Transverse colon (tissue), 4 donors: ENCODE data around the gene HRH4.

ENCODE experiments used
- CTCF ChIP-seq, 5 experiments: fragments of 200-600 bp in 3 of 5; fragments of 450-650 bp in 2 of 5; sonication (generic) in 3 of 5; IDR thresholded peaks; 1 replicate in 2 of 5; 2 replicates in 3 of 5; pipeline ENCODE4 v1.5.1; 2016 to 2017; ENCODE audit warnings: antibody characterized with exemption in 5 of 5, inconsistent platforms in 3 of 5, mild to moderate bottlenecking in 2 of 5, moderate library complexity in 1 of 5
- EP300 ChIP-seq: sonication (generic); formaldehyde crosslinking; IDR thresholded peaks from one replicate; pipeline ENCODE4 v1.6.1; 2017; ENCODE audit warnings: antibody characterized with exemption, low read depth
- POLR2A ChIP-seq: fragments of 450-650 bp; IDR thresholded peaks from one replicate; pipeline ENCODE4 v1.6.1; 2016; ENCODE audit warnings: antibody characterized with exemption, mild to moderate bottlenecking, moderate library complexity
- POLR2AphosphoS5 ChIP-seq, 3 donors: sonication (generic); formaldehyde crosslinking; IDR thresholded peaks; one replicate each; pipeline ENCODE4 v1.6.1; 2016; ENCODE audit warnings: antibody characterized with exemption in 3 of 3

DNA sequence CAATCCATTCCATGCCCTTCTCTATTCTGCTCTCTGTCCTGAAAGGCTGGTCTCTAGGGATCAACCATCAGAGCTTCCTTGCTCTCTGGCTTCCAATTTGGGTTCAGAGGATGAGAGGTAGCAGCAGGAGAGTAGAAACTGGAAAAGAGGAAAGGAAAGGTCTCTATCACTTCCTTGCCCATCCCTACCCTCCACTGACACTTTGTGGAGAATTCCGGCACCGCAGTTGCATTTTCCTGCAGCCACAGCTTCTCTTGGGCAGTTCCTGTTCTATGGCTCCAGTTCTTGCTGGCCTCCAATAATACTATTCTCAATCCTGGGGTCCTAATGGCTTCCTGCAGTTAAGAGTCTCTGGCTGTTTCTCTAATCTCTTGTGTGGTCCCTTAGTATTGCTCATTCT lies 47.3 kb upstream of the HRH4 start:
- no peak for TF ChIP-seq POLR2AphosphoS5 (IDR thresholded peaks at IDR 0.05)
- TF ChIP-seq CTCF (IDR thresholded peaks at IDR 0.05), result no peak
- no peak for TF ChIP-seq POLR2A
- no peak for TF ChIP-seq EP300
